CD14-positive monocyte (primary cell): ENCODE measurements around the gene STXBP5. TPM values are rescaled to one million over a fixed set of nuclear protein-coding genes. Genes with fewer than 3 reads are reported as not detected.
A peak's percentile ranks its signal among the peaks of the same experiment; 100 is the strongest.

Experiments
- DNase-seq, 3 donors: peaks; one replicate each; pipeline ENCODE4 v3.0.0-alpha.2; 2011 to 2022
- H2AFZ ChIP-seq: 2 replicates; pipeline ENCODE4 v1.6.0; 2012; ENCODE audit warnings: mild to moderate bottlenecking, low read depth, low read length, inconsistent platforms; ENCODE audit not compliant: insufficient read depth, poor library complexity, severe bottlenecking
- H3K27ac ChIP-seq, 2 donors: 1 replicate in 1 of 2; 2 replicates in 1 of 2; pipeline ENCODE4 v1.5.1; 2012 to 2013; ENCODE audit warnings: low read length in 2 of 2, control low read depth in 1 of 2, inconsistent platforms in 1 of 2, low read depth in 1 of 2, mild to moderate bottlenecking in 1 of 2
- H3K27me3 ChIP-seq, 2 donors: one replicate each; pipeline versions ENCODE4 v1.6.0 to v1.6.1; 2011 to 2013; ENCODE audit warnings: low read length in 2 of 2; ENCODE audit not compliant: control insufficient read depth in 2 of 2, insufficient read depth in 2 of 2
- H3K36me3 ChIP-seq, 2 donors: replicated peaks in 1 of 2; 1 replicate in 1 of 2; 2 replicates in 1 of 2; pipeline versions ENCODE4 v1.5.1 to v1.6.1; 2012 to 2013; ENCODE audit warnings: low read length in 2 of 2, control low read depth in 1 of 2, inconsistent platforms in 1 of 2, mild to moderate bottlenecking in 1 of 2; ENCODE audit not compliant: insufficient read depth in 2 of 2, control insufficient read depth in 1 of 2
- H3K4me1 ChIP-seq, 2 donors: 1 replicate in 1 of 2; 2 replicates in 1 of 2; pipeline versions ENCODE4 v1.5.1 to v1.6.1; 2012 to 2013; ENCODE audit warnings: low read length in 2 of 2, control low read depth in 1 of 2, inconsistent platforms in 1 of 2, mild to moderate bottlenecking in 1 of 2, moderate library complexity in 1 of 2; ENCODE audit not compliant: insufficient read depth in 2 of 2, control insufficient read depth in 1 of 2
- H3K4me2 ChIP-seq: replicated peaks from 2 replicates; pipeline ENCODE3; 2012; ENCODE audit warnings: low read length, moderate library complexity, mild to moderate bottlenecking; ENCODE audit not compliant: poor library complexity, severe bottlenecking; ENCODE audit errors: extremely low read depth
- H3K4me3 ChIP-seq, 3 experiments: fragments of 200-600 bp in 1 of 3; sonication (generic) in 1 of 3; replicated peaks in 1 of 3; 1 replicate in 2 of 3; 2 replicates in 1 of 3; pipeline ENCODE4 v1.5.1; 2011 to 2013; ENCODE audit warnings: low read length in 3 of 3, mild to moderate bottlenecking in 3 of 3, control low read depth in 2 of 3, low read depth in 2 of 3, inconsistent platforms in 1 of 3, moderate library complexity in 1 of 3
- H3K79me2 ChIP-seq: 2 replicates; pipeline ENCODE4 v1.6.0; 2012; ENCODE audit warnings: mild to moderate bottlenecking, control low read depth, inconsistent platforms, low read length, moderate library complexity; ENCODE audit not compliant: insufficient read depth
- H3K9ac ChIP-seq: 2 replicates; pipeline ENCODE4 v1.6.0; 2017; ENCODE audit warnings: low read length, mild to moderate bottlenecking; ENCODE audit not compliant: insufficient read depth, poor library complexity, severe bottlenecking
- H3K9me3 ChIP-seq, 2 donors: replicated peaks in 1 of 2; 1 replicate in 1 of 2; 2 replicates in 1 of 2; pipeline versions ENCODE4 v1.5.1 to v1.6.1; 2012 to 2013; ENCODE audit warnings: low read length in 2 of 2, control low read depth in 1 of 2; ENCODE audit not compliant: control insufficient read depth in 1 of 2, insufficient read depth in 1 of 2
- H4K20me1 ChIP-seq: 2 replicates; pipeline ENCODE4 v1.6.0; 2012; ENCODE audit warnings: mild to moderate bottlenecking, low read length, control low read depth, moderate library complexity; ENCODE audit not compliant: insufficient read depth
- H3K27ac Mint-ChIP-seq, 7 donors: one replicate each; pipeline ENCODE4 v1.8.0; 2020; ENCODE audit warnings: mild to moderate bottlenecking in 7 of 7, mixed read lengths in 7 of 7, moderate library complexity in 6 of 7, inconsistent platforms in 2 of 7
- H3K27me3 Mint-ChIP-seq, 3 donors: one replicate each; pipeline ENCODE4 v1.8.0; 2021 to 2022; ENCODE audit warnings: low read depth in 3 of 3, mild to moderate bottlenecking in 3 of 3, mixed read lengths in 3 of 3, moderate library complexity in 3 of 3, inconsistent platforms in 1 of 3
- H3K36me3 Mint-ChIP-seq, 2 donors: one replicate each; pipeline ENCODE4 v1.8.0; 2020; ENCODE audit warnings: mixed read lengths in 2 of 2, inconsistent platforms in 1 of 2, mild to moderate bottlenecking in 1 of 2
- H3K4me1 Mint-ChIP-seq: one replicate; pipeline ENCODE4 v1.8.0; 2020; ENCODE audit warnings: mild to moderate bottlenecking, mixed read lengths
- H3K4me3 Mint-ChIP-seq, 2 donors: one replicate each; pipeline ENCODE4 v1.8.0; 2020; ENCODE audit warnings: mild to moderate bottlenecking in 2 of 2, mixed read lengths in 2 of 2, moderate library complexity in 1 of 2
- H3K9me3 Mint-ChIP-seq, 7 donors: one replicate each; pipeline ENCODE4 v1.8.0; 2020 to 2022; ENCODE audit warnings: mixed read lengths in 7 of 7, mild to moderate bottlenecking in 6 of 7, moderate library complexity in 6 of 7, inconsistent platforms in 2 of 7
- WGBS: methylation state at CpG from one replicate; pipeline ENCODE4 v1.1.5; 2013; ENCODE audit warnings: missing lambda C conversion rate; ENCODE audit not compliant: insufficient coverage; 5-methylcytosine and 5-hydroxymethylcytosine counted together
- intact Hi-C, 2 donors: fragments of 100-400 bp; cut with micrococcal nuclease; formaldehyde crosslinking; loops; one replicate each; pipeline versions ENCODE4 v1.15.0 to v1.15.1; 2023
- polyA plus RNA-seq, 3 donors: library from polyadenylated mRNA; depleted of rRNA in 1 of 3; unstranded in 2 of 3; stranded (reverse) in 1 of 3; fragments of 300-500 nt in 2 of 3; fragments of >200 nt in 1 of 3; fragmentation: Illumina TruSeq in 2 of 3; gene quantifications; 1 replicate in 2 of 3; 2 replicates in 1 of 3; pipeline ENCODE4 v1.2.3, GENCODE V29; 2012 to 2021
- TF ChIP-seq, protein P1 (sequence below): fragments of 200-600 bp; IDR thresholded peaks from one replicate; pipeline ENCODE4 v1.8.0; 2022; ENCODE audit warnings: antibody characterized with exemption, mild to moderate bottlenecking

STXBP5 gene
- polyA plus RNA-seq, 3 donors: 1.5 to 8.8 (median 2.0) TPM

DNA sequence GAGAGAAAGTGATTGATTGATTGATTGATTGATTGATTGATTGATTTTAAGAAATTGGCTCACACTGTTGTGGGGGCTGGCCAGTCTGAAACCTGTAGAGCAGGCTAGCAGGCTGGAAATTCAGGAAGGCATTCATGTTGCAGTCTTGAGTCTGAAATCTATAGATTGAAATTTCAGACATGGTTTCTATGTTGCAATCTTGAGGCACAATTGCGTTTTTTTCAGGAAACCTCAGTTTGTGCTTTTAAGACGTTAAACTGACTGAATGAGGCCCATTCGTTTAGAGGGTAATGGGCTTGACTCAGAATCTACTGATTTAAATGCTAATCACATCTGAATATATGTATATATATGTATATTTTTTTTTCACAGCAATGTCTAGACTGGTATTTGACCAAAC lies 106.3 kb downstream of the STXBP5 start:
- peak in 2 of 3 donors; percentile 14 to 33 for DNase-seq
- peak overlapping the region in 1 of 2 donors; percentile 51 for H3K4me3 Mint-ChIP-seq
- Histone ChIP-seq H2AFZ (peak overlapping the region; percentile 23), H3K36me3 (peaks cover 0 to 18% of the 10 kb centered on the region in 2 donors), H3K4me1 (peaks cover 9 to 21% of the 10 kb centered on the region in 2 donors), H3K9ac (no peak overlapping the region), H3K79me2 (peaks cover 15% of the 10 kb centered on the region), H3K4me3 (peak overlapping the region in 1 of 3 experiments; percentile 48), H3K27me3 (no peaks in the 10 kb centered on the region), H4K20me1 (peaks cover 5% of the 10 kb centered on the region), H3K27ac (peak overlapping the region in 1 of 2 donors; percentile 66), H3K9me3 (no peaks in the 10 kb centered on the region), H3K4me2 (peak overlapping the region; percentile 25)
- H3K27me3 Mint-ChIP-seq: no peaks in the 10 kb centered on the region
- peak overlapping the region in 5 of 7 donors; percentile 43 to 79 (median 70) for H3K27ac Mint-ChIP-seq
- TF ChIP-seq, protein P1, sequence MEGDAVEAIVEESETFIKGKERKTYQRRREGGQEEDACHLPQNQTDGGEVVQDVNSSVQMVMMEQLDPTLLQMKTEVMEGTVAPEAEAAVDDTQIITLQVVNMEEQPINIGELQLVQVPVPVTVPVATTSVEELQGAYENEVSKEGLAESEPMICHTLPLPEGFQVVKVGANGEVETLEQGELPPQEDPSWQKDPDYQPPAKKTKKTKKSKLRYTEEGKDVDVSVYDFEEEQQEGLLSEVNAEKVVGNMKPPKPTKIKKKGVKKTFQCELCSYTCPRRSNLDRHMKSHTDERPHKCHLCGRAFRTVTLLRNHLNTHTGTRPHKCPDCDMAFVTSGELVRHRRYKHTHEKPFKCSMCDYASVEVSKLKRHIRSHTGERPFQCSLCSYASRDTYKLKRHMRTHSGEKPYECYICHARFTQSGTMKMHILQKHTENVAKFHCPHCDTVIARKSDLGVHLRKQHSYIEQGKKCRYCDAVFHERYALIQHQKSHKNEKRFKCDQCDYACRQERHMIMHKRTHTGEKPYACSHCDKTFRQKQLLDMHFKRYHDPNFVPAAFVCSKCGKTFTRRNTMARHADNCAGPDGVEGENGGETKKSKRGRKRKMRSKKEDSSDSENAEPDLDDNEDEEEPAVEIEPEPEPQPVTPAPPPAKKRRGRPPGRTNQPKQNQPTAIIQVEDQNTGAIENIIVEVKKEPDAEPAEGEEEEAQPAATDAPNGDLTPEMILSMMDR: no peak
- intact Hi-C loops: no loop called here
- H3K4me1 Mint-ChIP-seq: peaks cover 39% of the 10 kb centered on the region
- peaks cover 18 to 19% of the 10 kb centered on the region in 2 donors for H3K36me3 Mint-ChIP-seq
- peaks cover 0 to 2% (median 0%) of the 10 kb centered on the region in 7 donors for H3K9me3 Mint-ChIP-seq
- WGBS: 0% methylated on average over 1 of the region's 3 CpGs

DNA sequence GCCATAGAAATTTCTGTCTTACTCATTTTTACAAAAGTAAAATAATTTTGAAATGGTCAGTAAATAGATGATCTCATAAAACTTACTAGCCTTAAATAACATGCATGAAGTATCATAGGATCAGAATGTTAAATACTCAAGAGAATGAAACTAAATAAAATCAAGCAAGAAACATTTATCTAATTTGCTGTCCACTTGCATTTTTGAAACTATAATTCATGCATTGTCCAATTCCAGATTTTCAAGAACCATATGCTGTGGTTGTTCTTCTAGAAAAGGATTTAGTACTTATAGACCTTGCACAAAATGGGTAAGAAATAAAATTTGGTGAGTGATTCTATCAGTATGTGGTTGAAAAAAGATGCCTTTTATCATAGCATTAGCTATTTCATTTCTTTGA lies 107.0 kb downstream of the STXBP5 start:
- H3K9ac ChIP-seq: no peak overlapping the region
- DNase-seq: no peak
- Mint-ChIP-seq H3K36me3 (peaks cover 19 to 21% of the 10 kb centered on the region in 2 donors), H3K9me3 (peaks cover 0 to under 1% (median 0%) of the 10 kb centered on the region in 7 donors), H3K4me1 (peaks cover 36% of the 10 kb centered on the region), H3K27me3 (no peaks in the 10 kb centered on the region), H3K4me3 (no peak overlapping the region), H3K27ac (peak overlapping the region in 1 of 7 donors; percentile 26)
- H3K27me3 ChIP-seq: no peaks in the 10 kb centered on the region
- no peaks in the 10 kb centered on the region for H3K9me3 ChIP-seq
- H3K4me1 ChIP-seq: peaks cover 9 to 21% of the 10 kb centered on the region in 2 donors
- H3K27ac ChIP-seq: peak overlapping the region in 1 of 2 donors; percentile 26
- no peak overlapping the region for H3K4me2 ChIP-seq
- peaks cover 15% of the 10 kb centered on the region for H3K79me2 ChIP-seq
- H2AFZ ChIP-seq: no peak overlapping the region
- intact Hi-C loops: no loop called here
- peaks cover 3 to 18% of the 10 kb centered on the region in 2 donors for H3K36me3 ChIP-seq
- H4K20me1 ChIP-seq: peaks cover 4% of the 10 kb centered on the region
- TF ChIP-seq, protein P1: no peak
- H3K4me3 ChIP-seq: no peak overlapping the region
